ENCODE results near the gene RAB43.

The RAB43 gene

DNA sequence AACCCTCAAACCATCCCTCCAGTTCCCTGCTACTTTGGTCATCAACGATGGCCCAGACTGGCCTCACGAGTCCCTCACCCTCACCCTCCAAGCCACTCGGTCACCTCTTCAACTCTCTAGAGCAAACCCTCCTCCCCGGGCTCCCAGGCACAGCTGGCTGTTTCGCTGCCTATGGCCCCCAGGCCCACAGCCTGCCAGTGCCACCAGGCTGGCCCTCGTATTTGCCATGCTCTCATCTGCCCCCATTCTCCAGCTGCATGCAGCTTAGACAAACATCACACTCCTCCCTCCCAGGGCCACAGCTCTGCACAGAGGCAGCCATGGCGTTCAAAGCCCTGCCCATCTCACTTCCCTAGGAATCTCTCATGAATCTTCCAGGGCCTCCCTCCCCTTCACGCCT, 13.8 kb downstream of the RAB43 start:
- TF ChIP-seq ZC3H10 (CRISPR knock-in tag; IDR thresholded peaks at IDR 0.05), result no peak
- TF ChIP-seq, protein P1, sequence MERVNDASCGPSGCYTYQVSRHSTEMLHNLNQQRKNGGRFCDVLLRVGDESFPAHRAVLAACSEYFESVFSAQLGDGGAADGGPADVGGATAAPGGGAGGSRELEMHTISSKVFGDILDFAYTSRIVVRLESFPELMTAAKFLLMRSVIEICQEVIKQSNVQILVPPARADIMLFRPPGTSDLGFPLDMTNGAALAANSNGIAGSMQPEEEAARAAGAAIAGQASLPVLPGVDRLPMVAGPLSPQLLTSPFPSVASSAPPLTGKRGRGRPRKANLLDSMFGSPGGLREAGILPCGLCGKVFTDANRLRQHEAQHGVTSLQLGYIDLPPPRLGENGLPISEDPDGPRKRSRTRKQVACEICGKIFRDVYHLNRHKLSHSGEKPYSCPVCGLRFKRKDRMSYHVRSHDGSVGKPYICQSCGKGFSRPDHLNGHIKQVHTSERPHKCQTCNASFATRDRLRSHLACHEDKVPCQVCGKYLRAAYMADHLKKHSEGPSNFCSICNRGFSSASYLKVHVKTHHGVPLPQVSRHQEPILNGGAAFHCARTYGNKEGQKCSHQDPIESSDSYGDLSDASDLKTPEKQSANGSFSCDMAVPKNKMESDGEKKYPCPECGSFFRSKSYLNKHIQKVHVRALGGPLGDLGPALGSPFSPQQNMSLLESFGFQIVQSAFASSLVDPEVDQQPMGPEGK (CRISPR knock-in tag; IDR thresholded peaks at IDR 0.05; ENCODE audit: borderline replicate concordance), result no peak
- no peak for TF ChIP-seq PPARA (CRISPR knock-in tag; IDR thresholded peaks at IDR 0.05; ENCODE audit: borderline replicate concordance)
- no peak for TF ChIP-seq ZNF8 (CRISPR knock-in tag; IDR thresholded peaks at IDR 0.05)
- TF ChIP-seq, protein P2, sequence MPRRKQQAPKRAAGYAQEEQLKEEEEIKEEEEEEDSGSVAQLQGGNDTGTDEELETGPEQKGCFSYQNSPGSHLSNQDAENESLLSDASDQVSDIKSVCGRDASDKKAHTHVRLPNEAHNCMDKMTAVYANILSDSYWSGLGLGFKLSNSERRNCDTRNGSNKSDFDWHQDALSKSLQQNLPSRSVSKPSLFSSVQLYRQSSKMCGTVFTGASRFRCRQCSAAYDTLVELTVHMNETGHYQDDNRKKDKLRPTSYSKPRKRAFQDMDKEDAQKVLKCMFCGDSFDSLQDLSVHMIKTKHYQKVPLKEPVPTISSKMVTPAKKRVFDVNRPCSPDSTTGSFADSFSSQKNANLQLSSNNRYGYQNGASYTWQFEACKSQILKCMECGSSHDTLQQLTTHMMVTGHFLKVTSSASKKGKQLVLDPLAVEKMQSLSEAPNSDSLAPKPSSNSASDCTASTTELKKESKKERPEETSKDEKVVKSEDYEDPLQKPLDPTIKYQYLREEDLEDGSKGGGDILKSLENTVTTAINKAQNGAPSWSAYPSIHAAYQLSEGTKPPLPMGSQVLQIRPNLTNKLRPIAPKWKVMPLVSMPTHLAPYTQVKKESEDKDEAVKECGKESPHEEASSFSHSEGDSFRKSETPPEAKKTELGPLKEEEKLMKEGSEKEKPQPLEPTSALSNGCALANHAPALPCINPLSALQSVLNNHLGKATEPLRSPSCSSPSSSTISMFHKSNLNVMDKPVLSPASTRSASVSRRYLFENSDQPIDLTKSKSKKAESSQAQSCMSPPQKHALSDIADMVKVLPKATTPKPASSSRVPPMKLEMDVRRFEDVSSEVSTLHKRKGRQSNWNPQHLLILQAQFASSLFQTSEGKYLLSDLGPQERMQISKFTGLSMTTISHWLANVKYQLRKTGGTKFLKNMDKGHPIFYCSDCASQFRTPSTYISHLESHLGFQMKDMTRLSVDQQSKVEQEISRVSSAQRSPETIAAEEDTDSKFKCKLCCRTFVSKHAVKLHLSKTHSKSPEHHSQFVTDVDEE (CRISPR knock-in tag; IDR thresholded peaks at IDR 0.05), result no peak
- no peak for TF ChIP-seq ZNF70 (CRISPR knock-in tag; IDR thresholded peaks at IDR 0.05)
- no peak for TF ChIP-seq RARB (CRISPR knock-in tag; IDR thresholded peaks at IDR 0.05)
- no peak for TF ChIP-seq OSR1 (CRISPR knock-in tag; IDR thresholded peaks at IDR 0.05)
- no peak for TF ChIP-seq BACH2 (CRISPR knock-in tag; IDR thresholded peaks at IDR 0.05; ENCODE audit: borderline replicate concordance)
- TF ChIP-seq, protein P3, sequence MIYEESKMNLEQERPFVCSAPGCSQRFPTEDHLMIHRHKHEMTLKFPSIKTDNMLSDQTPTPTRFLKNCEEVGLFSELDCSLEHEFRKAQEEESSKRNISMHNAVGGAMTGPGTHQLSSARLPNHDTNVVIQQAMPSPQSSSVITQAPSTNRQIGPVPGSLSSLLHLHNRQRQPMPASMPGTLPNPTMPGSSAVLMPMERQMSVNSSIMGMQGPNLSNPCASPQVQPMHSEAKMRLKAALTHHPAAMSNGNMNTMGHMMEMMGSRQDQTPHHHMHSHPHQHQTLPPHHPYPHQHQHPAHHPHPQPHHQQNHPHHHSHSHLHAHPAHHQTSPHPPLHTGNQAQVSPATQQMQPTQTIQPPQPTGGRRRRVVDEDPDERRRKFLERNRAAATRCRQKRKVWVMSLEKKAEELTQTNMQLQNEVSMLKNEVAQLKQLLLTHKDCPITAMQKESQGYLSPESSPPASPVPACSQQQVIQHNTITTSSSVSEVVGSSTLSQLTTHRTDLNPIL (CRISPR knock-in tag; IDR thresholded peaks at IDR 0.05; ENCODE audit: low read depth), result no peak
- TF ChIP-seq ISL1 (CRISPR knock-in tag; IDR thresholded peaks at IDR 0.05), result no peak
- no peak for TF ChIP-seq SNAI2 (CRISPR knock-in tag; IDR thresholded peaks at IDR 0.05)
- TF ChIP-seq, protein P4, sequence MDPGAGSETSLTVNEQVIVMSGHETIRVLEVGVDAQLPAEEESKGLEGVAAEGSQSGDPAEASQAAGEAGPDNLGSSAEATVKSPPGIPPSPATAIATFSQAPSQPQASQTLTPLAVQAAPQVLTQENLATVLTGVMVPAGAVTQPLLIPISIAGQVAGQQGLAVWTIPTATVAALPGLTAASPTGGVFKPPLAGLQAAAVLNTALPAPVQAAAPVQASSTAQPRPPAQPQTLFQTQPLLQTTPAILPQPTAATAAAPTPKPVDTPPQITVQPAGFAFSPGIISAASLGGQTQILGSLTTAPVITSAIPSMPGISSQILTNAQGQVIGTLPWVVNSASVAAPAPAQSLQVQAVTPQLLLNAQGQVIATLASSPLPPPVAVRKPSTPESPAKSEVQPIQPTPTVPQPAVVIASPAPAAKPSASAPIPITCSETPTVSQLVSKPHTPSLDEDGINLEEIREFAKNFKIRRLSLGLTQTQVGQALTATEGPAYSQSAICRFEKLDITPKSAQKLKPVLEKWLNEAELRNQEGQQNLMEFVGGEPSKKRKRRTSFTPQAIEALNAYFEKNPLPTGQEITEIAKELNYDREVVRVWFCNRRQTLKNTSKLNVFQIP (CRISPR knock-in tag; IDR thresholded peaks at IDR 0.05; ENCODE audit: borderline replicate concordance, low read depth), result no peak
- ATAC-seq, result no peak

DNA sequence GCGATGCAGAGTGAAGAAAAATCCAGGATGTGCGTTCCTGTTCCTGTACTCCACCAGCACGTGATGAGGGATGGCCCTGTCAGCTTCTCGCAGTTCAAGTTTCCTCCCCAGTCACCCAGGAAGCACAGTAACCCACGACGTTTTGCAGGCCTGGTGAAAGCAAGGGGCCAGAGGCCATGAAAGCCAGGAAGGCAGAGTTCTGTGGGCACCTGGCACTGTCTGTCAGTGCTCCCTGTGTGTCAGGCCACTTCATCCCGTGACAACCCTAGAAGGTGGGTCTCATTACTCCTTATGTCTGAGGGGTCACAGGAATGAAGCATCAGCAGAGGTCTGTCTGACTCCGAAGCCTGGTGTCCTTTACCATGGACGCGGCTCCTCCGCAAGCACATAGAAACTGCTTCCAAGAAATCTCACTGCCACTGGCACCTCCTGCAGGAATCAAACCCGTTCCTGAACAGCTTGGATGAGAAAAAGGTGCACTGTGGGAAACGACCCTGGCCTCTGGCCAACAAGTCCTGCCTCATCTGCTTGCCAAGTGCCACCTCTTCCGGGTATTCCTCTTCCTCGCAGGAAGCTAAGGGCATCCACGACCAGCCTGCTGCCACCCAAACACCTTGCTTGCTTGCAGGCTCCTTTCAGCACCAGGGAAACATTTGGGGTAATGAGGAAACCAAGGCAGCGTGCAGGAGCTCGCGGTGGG, 14.6 kb downstream of the RAB43 start:
- TF ChIP-seq ZNF8 (CRISPR knock-in tag; IDR thresholded peaks at IDR 0.05) (no peak), ZFP30 (CRISPR knock-in tag; IDR thresholded peaks at IDR 0.05) (no peak), ESRRG (CRISPR knock-in tag; IDR thresholded peaks at IDR 0.05) (no peak), ZC3H10 (CRISPR knock-in tag; IDR thresholded peaks at IDR 0.05) (no peak), ISL1 (CRISPR knock-in tag; IDR thresholded peaks at IDR 0.05) (no peak), TOX (CRISPR knock-in tag; IDR thresholded peaks at IDR 0.05; ENCODE audit: borderline replicate concordance) (no peak), BACH2 (CRISPR knock-in tag; IDR thresholded peaks at IDR 0.05; ENCODE audit: borderline replicate concordance) (no peak), RARB (CRISPR knock-in tag; IDR thresholded peaks at IDR 0.05) (no peak), ZNF70 (CRISPR knock-in tag; IDR thresholded peaks at IDR 0.05) (no peak), TCF4 (CRISPR knock-in tag; IDR thresholded peaks at IDR 0.05; ENCODE audit: borderline replicate concordance) (no peak), PPARA (CRISPR knock-in tag; IDR thresholded peaks at IDR 0.05; ENCODE audit: borderline replicate concordance) (no peak), ZNF565 (CRISPR knock-in tag; conservative IDR thresholded peaks at IDR 0.05; ENCODE audit: low read depth) (no peak)
- TF ChIP-seq, protein P3 (CRISPR knock-in tag; IDR thresholded peaks at IDR 0.05; ENCODE audit: low read depth), result no peak
- TF ChIP-seq, protein P5, sequence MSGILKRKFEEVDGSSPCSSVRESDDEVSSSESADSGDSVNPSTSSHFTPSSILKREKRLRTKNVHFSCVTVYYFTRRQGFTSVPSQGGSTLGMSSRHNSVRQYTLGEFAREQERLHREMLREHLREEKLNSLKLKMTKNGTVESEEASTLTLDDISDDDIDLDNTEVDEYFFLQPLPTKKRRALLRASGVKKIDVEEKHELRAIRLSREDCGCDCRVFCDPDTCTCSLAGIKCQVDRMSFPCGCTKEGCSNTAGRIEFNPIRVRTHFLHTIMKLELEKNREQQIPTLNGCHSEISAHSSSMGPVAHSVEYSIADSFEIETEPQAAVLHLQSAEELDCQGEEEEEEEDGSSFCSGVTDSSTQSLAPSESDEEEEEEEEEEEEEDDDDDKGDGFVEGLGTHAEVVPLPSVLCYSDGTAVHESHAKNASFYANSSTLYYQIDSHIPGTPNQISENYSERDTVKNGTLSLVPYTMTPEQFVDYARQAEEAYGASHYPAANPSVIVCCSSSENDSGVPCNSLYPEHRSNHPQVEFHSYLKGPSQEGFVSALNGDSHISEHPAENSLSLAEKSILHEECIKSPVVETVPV (CRISPR knock-in tag; IDR thresholded peaks at IDR 0.05), result no peak
- TF ChIP-seq, protein P4 (CRISPR knock-in tag; IDR thresholded peaks at IDR 0.05; ENCODE audit: borderline replicate concordance, low read depth), result no peak
- TF ChIP-seq, protein P1 (CRISPR knock-in tag; IDR thresholded peaks at IDR 0.05; ENCODE audit: borderline replicate concordance), result no peak
- TF ChIP-seq, protein P2 (CRISPR knock-in tag; IDR thresholded peaks at IDR 0.05), result no peak
- ATAC-seq, result no peak

All from SK-N-SH treated with all-trans-retinoic acid at 6 μM for 48 hours (cell line).